ENCODE measurements around the gene C17orf67. TPM values are rescaled to one million over a fixed set of nuclear protein-coding genes. Genes with fewer than 3 reads are reported as not detected.

C17orf67 gene
- 0.78 TPM in 1 of 2 replicates, not detected in the other for total RNA-seq

GRCh38 chr17:56833809-56834379, at the start of gene C17orf67, which contains the start of gene DGKE:
Gene C17orf67 (minus strand): TSS chr17:56833920. CDS start chr17:56815810, 18,110 bp downstream.
Gene DGKE (plus strand): TSS chr17:56834151. CDS start chr17:56834796, 645 bp downstream.

Other genes starting within 250 kb of the C17orf67 start
- 0.08 and 3.9 TPM in 2 replicates for gene NOG, start 240.2 kb downstream of the C17orf67 start, total RNA-seq
- 2.8 and 8.3 TPM in 2 replicates for gene DGKE, start 231 bp upstream of the C17orf67 start, total RNA-seq
- gene TRIM25, start 80.1 kb upstream of the C17orf67 start, total RNA-seq, result 25.9 and 27.3 TPM in 2 replicates
- gene COIL, start 127.1 kb upstream of the C17orf67 start, total RNA-seq, result 10.6 and 12.2 TPM in 2 replicates
- gene SCPEP1, start 144.2 kb upstream of the C17orf67 start, total RNA-seq, result 52.0 and 63.4 TPM in 2 replicates